Peyer's patch (tissue), 4 donors: ENCODE data around the gene TRIM8. TPM values are rescaled to one million over a fixed set of nuclear protein-coding genes. Genes with fewer than 3 reads are reported as not detected.
A peak's percentile ranks its signal among the peaks of the same experiment; 100 is the strongest.
"Not testable (repeated sequence)": the region's sequence is repeated elsewhere in the genome, so short reads cannot be mapped to it uniquely, and the experiment has no call there.

Experiments used
- DNase-seq, 3 donors: peaks; one replicate each; pipeline ENCODE4 v3.0.0-alpha.2; 2017 to 2019
- H3K27ac ChIP-seq, 4 donors: fragments of 200-600 bp; sonication (generic); one replicate each; pipeline ENCODE4 v1.5.1; 2016 to 2019
- H3K27me3 ChIP-seq, 2 donors: fragments of 200-600 bp; sonication (generic); one replicate each; pipeline ENCODE4 v1.5.1; 2019
- H3K36me3 ChIP-seq, 3 donors: fragments of 200-600 bp; sonication (generic); one replicate each; pipeline ENCODE4 v1.5.1; 2016 to 2019
- H3K4me1 ChIP-seq, 4 donors: fragments of 200-600 bp; sonication (generic); one replicate each; pipeline ENCODE4 v1.5.1; 2016 to 2019
- H3K4me3 ChIP-seq, 4 donors: fragments of 200-600 bp; sonication (generic); 1 replicate in 3 of 4; 2 replicates in 1 of 4; pipeline ENCODE4 v1.5.1; 2016 to 2019; ENCODE audit warnings: mild to moderate bottlenecking in 1 of 4
- H3K9me3 ChIP-seq, 4 donors: fragments of 200-600 bp; sonication (generic); one replicate each; pipeline ENCODE4 v1.5.1; 2016 to 2019; ENCODE audit warnings: mild to moderate bottlenecking in 1 of 4
- POLR2A ChIP-seq, 2 donors: fragments of 450-650 bp; IDR thresholded peaks; one replicate each; pipeline ENCODE4 v1.5.1; 2017; ENCODE audit warnings: antibody characterized with exemption in 2 of 2, mild to moderate bottlenecking in 2 of 2, moderate library complexity in 2 of 2
- total RNA-seq, 4 donors: library from RNA; depleted of rRNA; stranded (reverse); fragments of >200 nt; gene quantifications; one replicate each; pipeline ENCODE4 v1.1.0, GENCODE V29; 2016
- TF ChIP-seq, protein P1 (sequence below), 6 experiments: fragments of 450-650 bp in 4 of 6; fragments of 200-600 bp in 2 of 6; sonication (generic) in 1 of 6; IDR thresholded peaks; one replicate each; pipeline ENCODE4 v1.5.1; 2017 to 2019; ENCODE audit warnings: antibody characterized with exemption in 6 of 6, mild to moderate bottlenecking in 3 of 6, moderate library complexity in 1 of 6

The TRIM8 gene
- total RNA-seq, 4 donors from 2014 or later = 88.3 to 154 (median 119) TPM

DNA sequence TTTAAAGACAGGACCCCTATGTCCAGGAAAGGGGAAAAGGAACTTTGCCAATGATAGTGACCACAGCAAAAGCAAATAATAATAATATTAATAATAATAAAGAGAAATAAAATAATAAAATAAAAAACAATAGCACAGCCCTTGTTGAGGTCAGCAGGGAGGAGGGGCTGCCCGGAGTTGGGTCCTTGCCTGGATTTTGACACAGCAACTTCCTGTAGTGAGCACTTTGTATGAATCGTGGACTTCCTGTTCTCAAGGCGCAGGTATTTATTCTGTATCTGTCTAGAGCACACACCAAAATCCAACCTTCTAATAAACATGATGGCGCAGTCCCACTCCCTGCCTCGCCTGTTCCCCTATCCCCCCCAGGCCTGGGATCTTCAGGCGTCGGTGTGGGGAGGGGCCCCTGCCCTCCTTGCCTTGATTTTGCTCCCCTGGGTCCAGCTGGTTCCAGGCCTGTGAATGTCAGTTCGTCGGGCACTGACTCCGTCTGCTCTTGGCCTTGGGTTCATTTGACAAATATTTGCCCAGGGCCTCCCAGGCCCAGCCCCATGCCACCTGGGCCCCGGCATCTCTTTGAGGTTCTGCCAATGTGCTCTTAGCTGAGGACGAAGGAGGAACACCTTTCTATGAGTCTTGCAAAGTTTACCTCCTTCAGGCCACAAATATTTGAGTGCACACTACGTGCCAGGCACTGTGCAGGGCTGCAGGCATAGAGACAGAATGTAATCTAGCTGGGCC is 13.9 kb downstream of the TRIM8 start:
- Histone ChIP-seq H3K36me3 (peaks cover 0 to 51% (median 0%) of the 10 kb centered on the region in 3 donors), H3K27me3 (no peaks in the 10 kb centered on the region), H3K27ac (peak overlapping the region; percentile 43 to 76 (median 61)), H3K9me3 (no peaks in the 10 kb centered on the region), H3K4me3 (no peak overlapping the region), H3K4me1 (peaks cover 9 to 60% (median 23%) of the 10 kb centered on the region in 4 donors)
- peak in 2 of 3 donors; percentile 65 to 75 for DNase-seq
- TF ChIP-seq, protein P1, sequence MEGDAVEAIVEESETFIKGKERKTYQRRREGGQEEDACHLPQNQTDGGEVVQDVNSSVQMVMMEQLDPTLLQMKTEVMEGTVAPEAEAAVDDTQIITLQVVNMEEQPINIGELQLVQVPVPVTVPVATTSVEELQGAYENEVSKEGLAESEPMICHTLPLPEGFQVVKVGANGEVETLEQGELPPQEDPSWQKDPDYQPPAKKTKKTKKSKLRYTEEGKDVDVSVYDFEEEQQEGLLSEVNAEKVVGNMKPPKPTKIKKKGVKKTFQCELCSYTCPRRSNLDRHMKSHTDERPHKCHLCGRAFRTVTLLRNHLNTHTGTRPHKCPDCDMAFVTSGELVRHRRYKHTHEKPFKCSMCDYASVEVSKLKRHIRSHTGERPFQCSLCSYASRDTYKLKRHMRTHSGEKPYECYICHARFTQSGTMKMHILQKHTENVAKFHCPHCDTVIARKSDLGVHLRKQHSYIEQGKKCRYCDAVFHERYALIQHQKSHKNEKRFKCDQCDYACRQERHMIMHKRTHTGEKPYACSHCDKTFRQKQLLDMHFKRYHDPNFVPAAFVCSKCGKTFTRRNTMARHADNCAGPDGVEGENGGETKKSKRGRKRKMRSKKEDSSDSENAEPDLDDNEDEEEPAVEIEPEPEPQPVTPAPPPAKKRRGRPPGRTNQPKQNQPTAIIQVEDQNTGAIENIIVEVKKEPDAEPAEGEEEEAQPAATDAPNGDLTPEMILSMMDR (IDR thresholded peaks at IDR 0.05) = no peak
- TF ChIP-seq POLR2A (IDR thresholded peaks at IDR 0.05) = no peak

DNA sequence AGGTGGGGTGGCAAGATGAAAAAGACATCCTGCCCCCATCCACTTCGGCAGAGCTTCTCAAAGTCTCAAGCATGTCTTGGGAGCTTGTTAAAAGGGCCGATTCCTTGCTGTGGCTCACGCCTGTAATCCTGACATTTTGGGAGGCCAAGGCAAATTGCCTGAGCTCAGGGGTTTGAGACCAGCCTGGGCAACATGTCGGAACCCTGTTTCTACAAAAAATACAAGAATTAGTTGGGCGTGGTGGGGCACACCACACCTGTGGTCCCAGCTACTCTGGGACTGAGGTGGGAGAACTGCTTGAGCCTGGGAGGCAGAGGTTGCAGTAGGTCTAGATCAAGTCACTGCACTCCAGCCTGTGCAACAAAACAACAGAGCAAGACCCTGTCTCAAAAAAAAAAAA is 14.5 kb downstream of the TRIM8 start:
- TF ChIP-seq, protein P1 (IDR thresholded peaks at IDR 0.05) = no peak
- Histone ChIP-seq H3K27ac (peak overlapping the region; percentile 43 to 76 (median 61)), H3K4me1 (peaks cover 9 to 54% (median 19%) of the 10 kb centered on the region in 4 donors), H3K27me3 (no peaks in the 10 kb centered on the region), H3K9me3 (no peaks in the 10 kb centered on the region), H3K36me3 (peaks cover 0 to 44% (median 0%) of the 10 kb centered on the region in 3 donors), H3K4me3 (no peak overlapping the region)
- no peak for DNase-seq

DNA sequence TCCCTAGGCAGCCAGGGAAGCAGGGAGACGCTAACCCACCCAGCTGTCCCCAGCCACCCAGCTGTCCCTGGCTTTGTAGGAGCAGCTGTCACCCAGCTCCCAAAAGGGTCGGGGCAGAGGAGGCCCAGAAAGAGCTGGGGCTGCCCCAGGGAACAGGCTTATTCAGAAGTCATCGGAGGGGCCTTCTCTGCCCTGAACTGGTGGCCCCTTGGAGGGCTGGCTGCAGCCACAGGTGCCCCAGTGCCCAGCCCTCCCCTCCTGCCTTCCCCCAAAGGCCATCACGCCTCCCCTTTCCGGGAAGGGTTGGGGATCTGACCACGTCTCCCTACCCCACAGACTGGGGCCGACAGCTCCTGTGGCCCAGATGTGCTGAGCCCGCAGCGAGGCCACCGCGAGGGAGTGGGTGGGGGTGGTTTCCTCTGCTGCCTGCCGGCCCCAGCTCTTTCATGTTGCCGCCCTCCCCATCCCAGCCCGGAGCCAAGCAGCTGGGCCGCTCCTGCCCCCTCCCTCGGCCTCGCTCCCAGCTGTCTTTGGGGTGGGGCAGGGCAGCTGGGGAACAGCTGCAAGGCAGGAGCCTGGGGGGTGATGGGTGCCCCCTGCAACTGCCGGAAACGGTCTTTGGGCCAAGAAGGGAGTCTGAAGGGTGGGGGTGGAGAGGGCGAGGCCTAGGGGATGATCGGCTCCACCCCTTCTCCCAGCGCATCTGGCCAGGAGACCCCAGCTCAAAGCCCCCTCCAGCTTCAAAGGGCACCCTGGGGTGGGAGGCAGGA is 16.8 kb downstream of the TRIM8 start:
- H3K27me3 ChIP-seq = no peaks in the 10 kb centered on the region
- no peak for TF ChIP-seq POLR2A (IDR thresholded peaks at IDR 0.05)
- TF ChIP-seq, protein P1 (IDR thresholded peaks at IDR 0.05) = no peak
- no peaks in the 10 kb centered on the region for H3K9me3 ChIP-seq
- peak; percentile 74 to 86 (median 82) for DNase-seq
- H3K4me3 ChIP-seq = peak overlapping the region; percentile 7 to 37 (median 20)
- peak overlapping the region; percentile 14 to 77 (median 68) for H3K27ac ChIP-seq
- peaks cover 9 to 60% (median 19%) of the 10 kb centered on the region in 4 donors for H3K4me1 ChIP-seq
- H3K36me3 ChIP-seq = peaks cover 0 to 23% (median 0%) of the 10 kb centered on the region in 3 donors

DNA sequence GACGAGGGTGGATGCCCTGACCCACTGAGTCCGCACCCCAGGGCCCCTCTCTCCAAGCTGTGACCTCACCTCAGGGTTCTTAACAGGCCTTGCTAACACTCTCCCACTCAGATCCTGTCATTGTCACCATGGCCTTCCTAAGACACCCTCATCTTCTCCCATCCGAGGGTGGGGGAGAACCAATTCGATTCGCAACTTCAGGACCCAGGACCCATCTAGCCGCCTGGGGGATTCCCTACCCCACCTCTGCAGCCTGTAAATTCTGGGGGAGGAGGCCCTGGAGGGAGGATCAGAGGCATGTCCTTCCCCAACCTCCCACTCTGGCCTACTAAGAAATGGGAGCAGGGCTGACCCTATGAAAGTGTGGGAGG is 17.4 kb downstream of the TRIM8 start:
- Histone ChIP-seq H3K27me3 (no peaks in the 10 kb centered on the region), H3K4me3 (peak overlapping the region in 2 of 4 donors; percentile 22 to 37), H3K4me1 (peaks cover 9 to 57% (median 19%) of the 10 kb centered on the region in 4 donors), H3K27ac (peak overlapping the region; percentile 14 to 77 (median 68)), H3K36me3 (peaks cover 0 to 17% (median 0%) of the 10 kb centered on the region in 3 donors), H3K9me3 (no peaks in the 10 kb centered on the region)
- TF ChIP-seq POLR2A (IDR thresholded peaks at IDR 0.05) = no peak
- TF ChIP-seq, protein P1 (IDR thresholded peaks at IDR 0.05) = no peak
- DNase-seq = no peak

DNA sequence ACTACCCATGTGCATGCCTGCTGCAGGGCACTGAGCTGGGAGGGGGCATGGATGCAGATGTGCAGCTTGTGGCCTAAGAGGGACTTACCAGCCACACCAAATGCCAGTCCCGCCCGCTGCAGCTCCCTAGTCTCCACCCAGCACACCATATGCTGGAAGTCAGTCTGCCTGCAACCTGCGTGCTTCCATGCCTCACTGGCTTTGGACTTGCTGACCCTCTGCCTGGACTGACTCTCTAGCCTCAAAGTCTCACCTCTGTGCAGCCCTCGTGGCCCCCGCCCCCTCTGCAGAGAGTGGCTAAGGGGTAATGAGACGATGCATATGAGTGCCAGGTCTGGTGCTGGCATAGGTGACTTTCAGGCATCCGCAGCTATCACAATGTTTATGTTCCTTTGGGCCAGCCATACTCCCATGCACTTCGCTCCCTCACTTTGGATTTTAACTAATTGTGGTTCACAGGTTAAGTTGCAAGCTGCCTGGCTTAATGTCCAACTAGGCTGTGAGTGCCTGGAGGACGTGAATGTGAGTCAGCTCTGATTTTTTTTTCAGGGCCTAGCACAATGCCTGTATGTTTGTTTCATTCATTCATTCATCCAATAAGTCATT is 21.7 kb downstream of the TRIM8 start:
- peak overlapping the region in 2 of 4 donors; percentile 53 to 69 for H3K27ac ChIP-seq

DNA sequence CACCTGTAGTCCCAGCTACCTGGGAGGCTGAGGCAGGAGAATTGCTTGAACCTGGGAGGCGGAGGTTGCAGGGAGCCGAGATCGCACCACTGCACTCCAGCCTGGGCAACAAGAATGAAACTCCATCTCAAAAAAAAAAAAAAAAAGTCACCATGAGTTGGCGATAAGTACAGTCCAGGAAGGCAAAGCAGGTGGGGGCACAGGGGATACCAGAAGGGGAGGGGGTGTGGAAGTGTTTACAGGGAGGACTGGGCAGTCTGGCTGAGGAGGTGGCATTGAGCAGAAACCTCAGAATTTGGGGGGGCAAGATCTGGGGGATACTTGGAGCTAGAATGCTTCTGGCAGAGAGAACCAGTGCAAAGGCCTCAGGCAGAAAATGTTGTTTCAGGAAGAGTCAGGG is 23.1 kb downstream of the TRIM8 start:
- peaks cover 0 to 43% (median 0%) of the 10 kb centered on the region in 4 donors for H3K4me1 ChIP-seq
- peak in 1 of 3 donors; percentile 31 for DNase-seq
- not testable (repeated sequence) for H3K27ac ChIP-seq, H3K4me3 ChIP-seq, H3K9me3 ChIP-seq, H3K27me3 ChIP-seq, H3K36me3 ChIP-seq

More for the DNA sequence above, 21.7 kb downstream of the TRIM8 start:
- no peaks in the 10 kb centered on the region for H3K9me3 ChIP-seq
- no peaks in the 10 kb centered on the region for H3K27me3 ChIP-seq
- DNase-seq = peak in 2 of 3 donors; percentile 47 to 71
- no peaks in the 10 kb centered on the region for H3K36me3 ChIP-seq
- no peak overlapping the region for H3K4me3 ChIP-seq
- peaks cover 5 to 52% (median 6%) of the 10 kb centered on the region in 4 donors for H3K4me1 ChIP-seq
- TF ChIP-seq, protein P1 (IDR thresholded peaks at IDR 0.05) = no peak
- peak in 1 of 2 donors; percentile 6 for TF ChIP-seq POLR2A (IDR thresholded peaks at IDR 0.05)
